Panc1 (cell line): ENCODE results near the gene HADHB.
"Not testable (repeated sequence)": the region's sequence is repeated elsewhere in the genome, so short reads cannot be mapped to it uniquely, and the experiment has no call there.

Source experiments
- CTCF ChIP-seq: fragments of 450-650 bp; IDR thresholded peaks from 2 replicates; pipeline ENCODE4 v1.5.1; 2017; ENCODE audit warnings: mild to moderate bottlenecking
- POLR2AphosphoS5 ChIP-seq: IDR thresholded peaks from 2 replicates; pipeline ENCODE4 v1.6.1; 2012; ENCODE audit warnings: mild to moderate bottlenecking, low read depth, low read length, moderate library complexity
- REST ChIP-seq, 2 experiments: IDR thresholded peaks; 2 replicates each; pipeline ENCODE4 v1.6.1; 2011 to 2012; ENCODE audit warnings: low read depth in 2 of 2, control low read depth in 1 of 2, low read length in 1 of 2, mild to moderate bottlenecking in 1 of 2, moderate library complexity in 1 of 2; ENCODE audit not compliant: insufficient read depth in 1 of 2
- SIN3A ChIP-seq: IDR thresholded peaks from 2 replicates; pipeline ENCODE4 v1.6.1; 2012; ENCODE audit warnings: low read depth, mild to moderate bottlenecking, low read length, moderate library complexity, borderline replicate concordance; ENCODE audit not compliant: insufficient read depth
- TCF7L2 ChIP-seq: IDR thresholded peaks from 2 replicates; pipeline ENCODE4 v1.6.1; 2011; ENCODE audit warnings: mild to moderate bottlenecking, low read depth, low read length, inconsistent platforms

GRCh38 chr2:26305094-26305493 lies 60.4 kb downstream of the HADHB start:
- not testable (repeated sequence) for TF ChIP-seq CTCF; POLR2AphosphoS5; SIN3A; REST (IDR thresholded peaks at IDR 0.05; ENCODE audit: insufficient read depth in 1 of 2, low read depth in 2 of 2, low read length in 1 of 2); TCF7L2
